VCaP (cell line): ENCODE results near the gene PHF21A.

Source experiments
- H3K27ac ChIP-seq: fragments of 450-650 bp; 2 replicates; pipeline ENCODE4 v1.5.1; 2017
- CTCF ChIP-seq: fragments of 450-650 bp; conservative IDR thresholded peaks from 2 replicates; pipeline ENCODE4 v1.5.1; 2017; ENCODE audit warnings: mild to moderate bottlenecking, moderate library complexity

PHF21A gene

DNA sequence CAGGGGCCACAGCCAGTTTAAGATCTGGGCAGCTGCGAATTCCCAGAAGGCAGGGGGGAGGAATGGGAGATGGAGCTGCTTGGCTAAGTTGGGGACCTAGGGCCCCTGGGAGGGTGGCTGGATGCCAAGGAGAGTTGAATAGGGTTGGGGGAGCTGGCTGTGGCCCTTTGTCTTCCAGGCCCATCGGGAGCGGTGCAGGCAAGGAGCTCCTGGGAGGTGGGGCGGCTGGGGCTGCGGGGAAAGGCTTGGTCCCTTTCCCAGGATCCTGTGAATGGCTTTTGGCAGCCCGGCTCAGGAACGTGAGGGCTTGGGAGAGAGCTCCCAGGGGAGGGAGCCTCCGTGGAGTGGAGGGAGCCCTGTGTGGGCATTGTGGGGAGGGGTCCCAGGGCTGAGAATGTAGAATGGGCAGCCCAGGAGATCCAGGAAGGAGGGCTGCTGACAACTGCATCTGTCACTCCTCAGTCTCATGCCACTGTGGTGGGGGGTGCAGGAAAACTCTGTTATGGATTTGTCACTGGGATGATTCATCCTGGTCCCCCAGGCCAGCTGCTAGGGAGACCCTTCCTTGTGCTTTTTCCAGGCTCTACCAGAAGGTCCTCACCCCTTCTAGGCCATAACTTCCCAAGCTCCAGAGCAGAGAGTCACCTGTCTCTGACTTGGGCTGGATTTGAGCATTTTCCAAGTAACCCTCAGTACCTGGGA, 220.2 kb downstream of the PHF21A start:
- TF ChIP-seq CTCF: no peak
- peak overlapping the region; percentile 77; the same call in 1 of the 2 replicates for H3K27ac ChIP-seq

- H3K27ac ChIP-seq: peak overlapping the region; percentile 77
Observed at GRCh38 chr11:45900175-45900800, 221.0 kb downstream of the PHF21A start.

DNA sequence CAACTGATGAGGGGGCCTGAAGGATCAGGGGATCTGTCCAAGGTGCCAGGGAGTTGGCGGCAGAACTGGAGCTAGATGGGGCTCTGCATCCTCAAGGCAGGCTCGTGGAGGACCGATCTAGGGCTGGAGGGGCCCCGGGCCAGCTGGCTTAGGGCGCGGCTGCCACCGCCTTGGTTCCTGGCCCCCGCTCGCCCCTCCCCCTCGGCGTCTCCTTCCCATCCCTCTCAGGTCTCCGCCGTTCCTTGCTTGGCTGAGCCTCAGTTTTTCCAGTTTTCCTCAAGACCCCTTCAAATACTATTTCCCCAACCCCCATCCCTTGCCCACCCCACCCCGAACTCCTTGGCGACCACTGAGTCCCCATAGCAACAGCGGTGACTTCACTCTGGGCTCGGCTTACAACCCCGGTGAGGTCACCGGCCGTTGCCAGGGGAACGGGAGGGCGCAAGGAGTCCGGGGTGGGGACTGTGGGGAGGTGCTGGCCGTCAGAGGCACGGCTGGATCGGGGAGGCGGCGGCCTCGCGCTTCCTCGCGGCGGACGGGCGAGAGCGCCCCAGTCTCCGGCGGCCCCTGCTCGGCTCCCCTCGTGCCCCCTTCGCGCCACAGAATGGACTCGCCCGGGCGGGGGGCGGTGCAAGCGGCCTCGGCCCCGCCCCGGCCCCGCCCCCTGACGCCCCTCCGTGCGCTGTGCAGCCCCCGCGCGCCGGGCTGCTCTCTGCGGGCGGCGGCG, 221.6 kb downstream of the PHF21A start:
- no peak for TF ChIP-seq CTCF
- H3K27ac ChIP-seq: peak overlapping the region; percentile 77

- TF ChIP-seq CTCF: no peak
- H3K27ac ChIP-seq: peak overlapping the region; percentile 77
Observed at GRCh38 chr11:45899086-45899447, 222.2 kb downstream of the PHF21A start.

DNA sequence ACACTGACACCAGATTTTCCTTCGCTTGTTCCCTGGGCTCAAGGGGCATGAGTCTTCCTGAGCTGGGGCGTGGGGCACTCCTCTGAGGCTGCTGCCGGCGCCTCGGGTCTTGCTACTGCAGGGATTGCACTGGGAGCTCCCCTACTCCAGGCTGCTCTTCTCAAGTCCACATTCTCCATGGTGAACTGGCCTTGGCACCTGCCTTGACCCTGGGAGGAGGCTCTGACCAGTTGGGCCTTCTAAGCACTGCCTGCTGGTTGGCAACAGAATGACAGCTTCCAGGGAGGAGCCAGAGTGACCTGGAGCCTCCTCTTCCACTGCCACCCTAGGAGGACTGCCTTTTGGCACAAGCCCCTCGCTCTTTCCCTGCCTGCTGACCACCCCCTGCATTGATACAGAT, 223.7 kb downstream of the PHF21A start:
- no peak overlapping the region for H3K27ac ChIP-seq
- TF ChIP-seq CTCF: no peak

- H3K27ac ChIP-seq: no peak overlapping the region
- TF ChIP-seq CTCF: no peak
Observed at GRCh38 chr11:45896422-45896984, 224.8 kb downstream of the PHF21A start.

DNA sequence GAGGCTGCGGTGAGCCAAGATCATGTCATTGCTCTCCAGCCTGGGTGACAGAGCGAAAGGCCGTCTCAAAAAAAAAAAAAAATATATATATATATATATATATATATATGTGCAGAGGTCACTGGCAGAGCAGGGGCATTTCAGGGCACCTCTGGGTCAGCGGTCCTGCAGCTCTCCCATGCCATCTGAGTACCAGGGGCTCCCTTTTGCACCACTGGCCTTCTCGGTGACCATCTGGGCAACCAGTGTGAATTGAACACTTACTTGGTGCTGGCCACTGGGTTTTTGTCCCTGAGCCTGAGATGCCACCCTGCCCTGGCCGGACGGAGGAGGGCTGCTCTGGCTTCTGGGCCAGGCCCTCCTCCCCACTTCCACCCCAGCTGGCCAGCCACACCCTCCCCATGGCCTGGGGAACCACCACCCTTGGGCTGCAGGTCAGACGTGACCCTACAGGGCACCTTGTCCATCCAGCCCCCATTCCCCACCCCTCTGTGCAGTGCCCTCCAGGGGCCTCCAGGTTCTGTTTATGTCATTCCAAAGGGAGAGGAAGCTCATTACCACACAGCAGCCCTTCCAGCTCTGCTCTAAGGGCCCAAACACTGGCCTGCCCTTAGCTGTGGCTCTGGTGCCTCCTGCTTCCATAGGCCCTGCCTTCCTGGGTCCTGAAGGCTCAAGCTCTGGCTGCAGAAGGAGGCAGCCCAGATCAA, 225.5 kb downstream of the PHF21A start:
- no peak overlapping the region for H3K27ac ChIP-seq
- no peak for TF ChIP-seq CTCF
